Ovary (tissue), 3 donors: ENCODE data around the gene EIF3C.
"Not testable (repeated sequence)": the region's sequence is repeated elsewhere in the genome, so short reads cannot be mapped to it uniquely, and the experiment has no call there.

Experiments
- POLR2A ChIP-seq: fragments of 450-650 bp; IDR thresholded peaks from one replicate; pipeline ENCODE4 v1.6.1; 2017; ENCODE audit warnings: antibody characterized with exemption, mild to moderate bottlenecking, moderate library complexity
- TF ChIP-seq, protein P1 (sequence below), 3 donors: fragments of 450-650 bp in 2 of 3; fragments of 200-600 bp in 1 of 3; IDR thresholded peaks; one replicate each; pipeline versions ENCODE4 v1.5.1 to v1.8.0; 2016 to 2022; ENCODE audit warnings: antibody characterized with exemption in 3 of 3, mild to moderate bottlenecking in 1 of 3
- donor health status: DM: no; HTN: no; CAD: no.

DNA sequence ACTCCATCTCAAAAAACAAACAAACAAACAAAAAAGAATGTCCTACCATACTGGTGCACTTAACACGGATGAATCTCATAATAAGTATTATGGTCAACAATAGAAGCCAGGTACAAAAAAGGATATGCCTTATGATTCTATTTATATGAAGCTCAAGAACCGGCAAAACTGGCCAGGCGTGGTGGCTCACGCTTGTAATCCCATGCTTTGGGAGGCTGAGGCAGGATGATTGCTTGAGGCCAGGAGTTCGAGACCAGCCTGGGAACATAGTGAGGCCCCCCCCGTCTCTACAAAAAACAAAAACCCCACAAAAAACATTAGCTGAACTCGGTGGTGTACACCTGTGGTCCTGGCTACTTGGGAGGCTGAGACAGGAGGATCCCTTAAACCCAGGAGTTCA lies 7.0 kb upstream of the EIF3C start:
- TF ChIP-seq, protein P1, sequence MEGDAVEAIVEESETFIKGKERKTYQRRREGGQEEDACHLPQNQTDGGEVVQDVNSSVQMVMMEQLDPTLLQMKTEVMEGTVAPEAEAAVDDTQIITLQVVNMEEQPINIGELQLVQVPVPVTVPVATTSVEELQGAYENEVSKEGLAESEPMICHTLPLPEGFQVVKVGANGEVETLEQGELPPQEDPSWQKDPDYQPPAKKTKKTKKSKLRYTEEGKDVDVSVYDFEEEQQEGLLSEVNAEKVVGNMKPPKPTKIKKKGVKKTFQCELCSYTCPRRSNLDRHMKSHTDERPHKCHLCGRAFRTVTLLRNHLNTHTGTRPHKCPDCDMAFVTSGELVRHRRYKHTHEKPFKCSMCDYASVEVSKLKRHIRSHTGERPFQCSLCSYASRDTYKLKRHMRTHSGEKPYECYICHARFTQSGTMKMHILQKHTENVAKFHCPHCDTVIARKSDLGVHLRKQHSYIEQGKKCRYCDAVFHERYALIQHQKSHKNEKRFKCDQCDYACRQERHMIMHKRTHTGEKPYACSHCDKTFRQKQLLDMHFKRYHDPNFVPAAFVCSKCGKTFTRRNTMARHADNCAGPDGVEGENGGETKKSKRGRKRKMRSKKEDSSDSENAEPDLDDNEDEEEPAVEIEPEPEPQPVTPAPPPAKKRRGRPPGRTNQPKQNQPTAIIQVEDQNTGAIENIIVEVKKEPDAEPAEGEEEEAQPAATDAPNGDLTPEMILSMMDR (IDR thresholded peaks at IDR 0.05), result not testable (repeated sequence)
- not testable (repeated sequence) for TF ChIP-seq POLR2A
